Activated CD4-positive, CD25-positive, alpha-beta regulatory T cell treated with anti-CD3 and anti-CD28 coated beads, Interleukin-2, amount 50 U/mL, for 24 hours (primary cell): ENCODE results near the gene MED16.

Experiments
- ATAC-seq, 2 donors: fragments of 150-1000 bp; cut with Tn5 transposase; one replicate each; pipeline ENCODE4 v1.10.0; 2021; ENCODE audit warnings: mild to moderate bottlenecking in 1 of 2, moderate library complexity in 1 of 2

Gene MED16, protein sequence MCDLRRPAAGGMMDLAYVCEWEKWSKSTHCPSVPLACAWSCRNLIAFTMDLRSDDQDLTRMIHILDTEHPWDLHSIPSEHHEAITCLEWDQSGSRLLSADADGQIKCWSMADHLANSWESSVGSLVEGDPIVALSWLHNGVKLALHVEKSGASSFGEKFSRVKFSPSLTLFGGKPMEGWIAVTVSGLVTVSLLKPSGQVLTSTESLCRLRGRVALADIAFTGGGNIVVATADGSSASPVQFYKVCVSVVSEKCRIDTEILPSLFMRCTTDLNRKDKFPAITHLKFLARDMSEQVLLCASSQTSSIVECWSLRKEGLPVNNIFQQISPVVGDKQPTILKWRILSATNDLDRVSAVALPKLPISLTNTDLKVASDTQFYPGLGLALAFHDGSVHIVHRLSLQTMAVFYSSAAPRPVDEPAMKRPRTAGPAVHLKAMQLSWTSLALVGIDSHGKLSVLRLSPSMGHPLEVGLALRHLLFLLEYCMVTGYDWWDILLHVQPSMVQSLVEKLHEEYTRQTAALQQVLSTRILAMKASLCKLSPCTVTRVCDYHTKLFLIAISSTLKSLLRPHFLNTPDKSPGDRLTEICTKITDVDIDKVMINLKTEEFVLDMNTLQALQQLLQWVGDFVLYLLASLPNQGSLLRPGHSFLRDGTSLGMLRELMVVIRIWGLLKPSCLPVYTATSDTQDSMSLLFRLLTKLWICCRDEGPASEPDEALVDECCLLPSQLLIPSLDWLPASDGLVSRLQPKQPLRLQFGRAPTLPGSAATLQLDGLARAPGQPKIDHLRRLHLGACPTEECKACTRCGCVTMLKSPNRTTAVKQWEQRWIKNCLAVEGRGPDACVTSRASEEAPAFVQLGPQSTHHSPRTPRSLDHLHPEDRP

GRCh38 chr19:892894-893689 is at the start of gene MED16, which contains the start of gene RNU6-9:
TSS of gene MED16 (minus strand) at chr19:893187. CDS start at chr19:891131, 2,056 bp downstream.
TSS of gene RNU6-9 (plus strand) at chr19:893484.
- ATAC-seq: peak; percentile 92

DNA sequence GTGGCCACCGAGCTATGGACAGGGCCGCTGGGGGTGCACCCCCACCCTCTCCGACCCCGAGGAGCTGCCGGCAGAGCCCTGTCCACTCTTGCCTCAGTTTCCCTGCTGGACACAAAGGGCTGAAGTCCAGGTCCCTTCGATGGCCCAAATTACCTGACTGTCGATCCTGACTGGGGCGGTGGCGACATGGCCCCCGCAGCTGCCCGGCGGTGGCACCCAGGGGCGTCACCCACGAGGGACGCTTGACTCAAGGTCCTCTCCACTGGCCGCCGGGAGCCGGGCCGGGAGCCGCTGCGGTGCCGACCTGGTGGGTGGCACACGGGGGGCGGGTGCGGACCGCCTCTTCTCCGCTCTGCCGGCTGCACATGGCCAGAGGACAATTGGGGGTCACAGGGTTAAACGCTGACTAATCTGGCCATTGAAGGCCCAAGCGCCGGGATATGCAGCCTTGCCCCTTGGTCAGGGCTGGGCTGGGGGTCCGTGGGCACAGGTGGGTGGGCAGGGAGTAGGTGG is 49.2 kb upstream of the MED16 start:
- ATAC-seq: no peak

- no peak for ATAC-seq
Observed at GRCh38 chr19:941292-942132, 48.5 kb upstream of the MED16 start.

GRCh38 chr19:940591-941291 is 47.8 kb upstream of the MED16 start:
- ATAC-seq: peak; percentile 82 to 87

DNA sequence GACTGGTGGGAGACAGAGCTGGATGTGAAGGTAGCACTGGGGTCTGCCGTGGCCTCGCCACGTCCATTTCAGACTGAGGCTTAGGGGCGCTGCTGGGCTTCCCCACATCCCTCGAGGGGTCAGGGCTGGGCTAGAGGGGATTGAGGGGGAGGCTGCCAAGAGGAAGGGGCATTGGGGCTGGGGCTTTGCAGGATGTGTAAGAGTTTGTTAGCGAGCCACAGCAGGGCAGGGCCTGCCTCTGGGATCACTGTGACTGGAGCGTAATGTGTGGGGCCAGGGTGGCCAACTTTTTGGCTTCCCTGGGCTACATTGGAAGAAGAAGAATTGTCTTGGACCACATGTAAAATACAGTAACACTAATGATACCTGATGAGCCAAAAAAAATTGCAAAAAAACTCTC is 46.9 kb upstream of the MED16 start:
- ATAC-seq: no peak

DNA sequence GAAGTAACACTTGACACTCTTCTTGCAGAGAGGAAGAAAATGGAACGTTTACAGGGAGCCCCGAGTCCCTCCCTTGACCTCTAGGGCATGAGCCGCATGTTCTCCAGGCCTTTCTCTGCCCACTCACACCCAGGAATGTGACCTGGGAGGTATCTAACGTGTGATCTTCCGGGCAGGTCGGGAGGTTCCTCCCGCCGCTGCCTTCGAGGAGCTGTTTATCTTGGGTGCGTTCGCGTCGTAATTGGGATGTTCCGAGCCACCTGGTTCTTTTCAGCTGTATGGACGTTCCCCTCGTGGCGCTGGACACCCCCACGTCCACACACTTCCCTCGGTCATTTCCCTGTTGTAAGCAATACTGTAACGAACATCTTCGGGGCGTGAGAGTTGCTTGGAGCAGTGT is 46.5 kb upstream of the MED16 start:
- ATAC-seq: no peak

- no peak for ATAC-seq
Observed at GRCh38 chr19:938233-938923, 45.4 kb upstream of the MED16 start.

GRCh38 chr19:937259-937694 is 44.3 kb upstream of the MED16 start:
- peak; percentile 25 to 30 for ATAC-seq

DNA sequence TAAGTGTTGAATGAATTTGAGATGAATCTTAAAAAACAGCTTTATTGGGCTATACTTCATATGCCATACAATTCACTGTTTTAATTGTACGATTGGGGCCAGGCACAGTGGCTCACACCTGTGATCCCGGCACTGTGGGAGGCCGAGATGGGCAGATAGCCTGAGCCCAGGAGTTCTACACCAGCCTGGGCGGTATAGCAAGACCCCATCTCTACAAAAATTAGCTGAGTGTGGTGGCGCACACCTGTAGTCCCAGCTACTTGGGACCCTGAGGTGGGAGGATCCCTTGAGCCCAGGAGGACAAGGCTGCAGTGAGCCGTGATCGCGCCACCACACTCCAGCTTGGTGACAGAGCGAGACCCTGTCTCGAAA is 43.2 kb upstream of the MED16 start:
- no peak for ATAC-seq

GRCh38 chr19:934865-935479 is 42.0 kb upstream of the MED16 start:
- no peak for ATAC-seq

DNA sequence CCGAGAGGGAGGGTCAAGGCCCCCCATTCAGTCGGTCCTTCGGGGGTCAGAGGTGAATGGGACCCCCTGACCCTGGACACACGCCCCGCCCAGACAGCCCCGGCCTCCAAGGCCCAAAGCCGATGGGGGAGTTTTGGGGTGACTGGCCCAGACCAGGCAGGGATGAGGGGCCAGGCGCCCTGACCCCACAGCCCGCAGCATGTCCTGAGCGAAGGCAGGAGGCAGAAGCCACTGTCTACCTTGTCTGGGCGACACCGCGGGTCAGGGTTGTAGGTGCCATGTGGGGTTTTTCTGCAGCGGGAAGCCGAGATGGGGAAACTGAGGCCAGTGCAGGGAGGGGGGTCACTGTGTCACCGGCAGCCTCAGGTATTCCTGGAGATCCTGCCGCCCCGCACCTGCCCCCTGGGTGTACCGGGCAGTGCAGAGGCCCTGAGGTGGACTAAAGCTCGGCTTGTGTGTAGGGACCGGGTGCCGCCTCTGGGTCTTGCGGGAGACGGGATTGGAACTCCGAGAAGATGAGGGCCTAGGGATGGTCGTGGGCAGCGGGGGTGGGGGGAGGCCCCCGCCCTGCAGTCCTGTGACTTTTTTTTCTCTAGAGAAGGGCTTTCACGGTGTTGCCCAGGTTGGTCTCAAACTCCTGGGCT is 41.3 kb upstream of the MED16 start:
- no peak for ATAC-seq

DNA sequence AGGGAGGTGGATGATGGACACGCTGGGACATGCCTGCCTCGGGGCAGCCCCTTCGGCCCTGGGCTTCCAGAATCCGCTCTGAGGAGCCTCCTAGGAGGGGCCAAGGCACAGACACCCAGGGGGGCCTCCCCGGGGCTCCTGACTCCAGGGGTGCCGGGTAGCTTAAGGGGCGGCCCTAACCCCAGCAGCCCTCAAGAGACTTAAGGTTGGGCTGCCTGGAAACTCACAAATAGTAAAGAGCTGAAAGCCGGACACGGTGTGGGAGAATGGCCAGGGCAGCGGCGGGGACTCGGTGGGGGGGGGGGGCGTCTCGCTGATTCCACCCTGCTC is 40.5 kb upstream of the MED16 start:
- ATAC-seq: no peak

DNA sequence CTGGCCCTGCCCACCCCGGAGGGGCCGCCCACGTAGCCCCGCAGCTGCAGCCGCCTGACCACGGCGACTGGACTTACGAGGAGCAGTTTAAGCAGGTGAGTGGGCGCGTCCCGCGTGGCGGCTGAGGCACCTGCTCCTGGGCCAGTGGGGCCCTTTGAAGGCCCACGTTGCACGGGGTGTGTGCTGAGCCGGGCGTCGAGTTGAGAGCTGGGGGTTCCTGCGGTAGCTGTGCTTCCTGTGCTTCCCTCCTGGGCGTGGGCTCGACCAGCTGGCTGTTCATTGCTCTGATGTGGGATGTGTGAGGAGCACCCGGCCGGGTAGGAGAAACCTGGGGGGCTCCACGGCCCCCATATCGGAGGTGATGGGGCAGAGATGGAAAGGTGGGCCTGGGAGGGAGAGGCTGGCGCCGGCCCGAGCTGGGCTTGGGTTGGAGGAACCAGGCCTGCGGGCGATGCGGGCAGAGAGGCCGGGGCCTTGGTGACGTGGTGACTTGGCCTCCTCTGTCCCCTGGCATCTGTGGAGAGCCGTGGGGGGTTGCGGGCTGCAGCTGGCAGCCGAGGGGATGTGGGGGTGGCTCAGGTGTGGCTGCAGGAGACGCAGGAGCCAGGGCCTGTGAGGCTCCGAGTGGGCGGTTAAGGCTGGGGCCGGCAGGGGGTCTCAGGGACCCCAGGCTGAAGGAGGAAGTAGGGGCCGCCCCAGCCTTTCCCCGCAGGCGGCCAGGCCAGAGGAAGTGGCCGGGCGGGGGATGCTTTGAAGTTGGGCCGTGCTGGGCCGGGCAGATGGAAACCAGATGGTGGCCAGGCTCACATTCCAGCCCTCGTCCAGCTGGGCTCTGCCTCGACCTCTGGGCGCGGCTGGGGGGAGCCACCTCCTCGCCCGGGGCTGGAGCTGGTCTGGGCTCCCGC is 39.9 kb upstream of the MED16 start:
- ATAC-seq: peak; percentile 41 to 43

- ATAC-seq: no peak
Observed at GRCh38 chr19:931860-932647, 39.1 kb upstream of the MED16 start.

GRCh38 chr19:929891-930258 is 36.9 kb upstream of the MED16 start:
- ATAC-seq: no peak

- no peak for ATAC-seq
Observed at GRCh38 chr19:929203-929890, 36.4 kb upstream of the MED16 start.
